Stimulated activated CD8-positive, alpha-beta memory T cell treated with anti-CD3 and anti-CD28 coated beads, Interleukin-12 subunit alpha, Interleukin-12 subunit beta, amount 100 ng/mL, for 4 hours (primary cell): ENCODE results near the gene FIS1.
"Not testable (repeated sequence)": the region's sequence is repeated elsewhere in the genome, so short reads cannot be mapped to it uniquely, and the experiment has no call there.

Source experiments
- DNase-seq: peaks from one replicate; pipeline ENCODE4 v3.0.0-alpha.2; 2020; ENCODE audit warnings: low read depth

The FIS1 gene

GRCh38 chr7:101205901-101206664 is 38.8 kb downstream of the FIS1 start:
- no peak for DNase-seq

GRCh38 chr7:101203740-101204738 is 40.8 kb downstream of the FIS1 start:
- DNase-seq = not testable (repeated sequence)

GRCh38 chr7:101202603-101202918 is 42.3 kb downstream of the FIS1 start:
- no peak for DNase-seq

GRCh38 chr7:101201695-101202602 is 42.9 kb downstream of the FIS1 start:
- DNase-seq = no peak

- no peak for DNase-seq
Measured at GRCh38 chr7:101200862-101201599, 43.9 kb downstream of the FIS1 start, which contains the start of gene MOGAT3. Gene MOGAT3 (minus strand): TSS chr7:101201036. CDS start chr7:101200854, 182 bp downstream.

- DNase-seq = no peak
Measured at GRCh38 chr7:101200504-101200861, 44.4 kb downstream of the FIS1 start.

GRCh38 chr7:101199522-101199921 is 45.4 kb downstream of the FIS1 start:
- DNase-seq = not testable (repeated sequence)

GRCh38 chr7:101198476-101198875 is 46.4 kb downstream of the FIS1 start:
- DNase-seq = no peak

GRCh38 chr7:101197991-101198390 is 46.9 kb downstream of the FIS1 start:
- DNase-seq = no peak

GRCh38 chr7:101195884-101196283 is 49.0 kb downstream of the FIS1 start:
- DNase-seq = no peak
